ENCODE data around the gene LZTFL1. TPM values are rescaled to one million over a fixed set of nuclear protein-coding genes. Genes with fewer than 3 reads are reported as not detected.

Gene LZTFL1
- total and polyA plus RNA-seq, 2 experiments from 2014 or later, result 21.7 to 26.4 TPM

DNA sequence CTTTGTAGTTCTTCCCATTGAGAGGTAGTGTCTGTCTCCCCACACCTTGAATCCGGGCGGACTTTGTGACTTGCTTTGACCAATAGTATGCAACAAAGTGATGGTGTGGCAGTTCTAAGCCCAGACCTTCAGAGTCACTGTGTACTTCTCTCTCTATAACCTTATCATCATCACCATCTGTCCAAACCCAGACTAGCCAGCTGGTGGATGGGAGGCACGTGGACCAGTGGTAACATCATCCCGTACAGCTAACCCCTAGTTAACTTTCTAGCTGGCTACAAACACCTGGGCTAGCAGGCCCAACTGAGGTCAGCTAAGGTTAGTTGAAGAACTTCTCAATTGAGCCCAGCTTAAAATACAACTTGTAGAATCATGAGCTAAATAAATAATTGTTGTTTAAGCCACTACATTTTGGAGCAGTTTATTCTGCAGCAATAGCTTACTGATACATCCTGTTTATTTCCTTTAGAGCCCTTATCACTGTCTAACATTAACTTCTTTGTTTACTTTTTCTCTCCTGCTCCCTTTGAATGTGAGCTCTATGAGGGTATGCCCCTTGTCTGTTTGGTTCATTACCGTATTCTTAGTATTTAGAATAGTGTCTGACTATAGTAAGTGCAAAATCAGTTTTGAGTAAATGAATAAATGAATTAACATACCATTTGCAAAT is 32.9 kb upstream of the LZTFL1 start:
- Histone ChIP-seq H3K27me3 (no peaks in the 10 kb centered on the region), H3K4me1 (ENCODE audit: low read depth) (no peaks in the 10 kb centered on the region), H3K27ac (no peak overlapping the region), H3K4me3 (no peak overlapping the region), H3K36me3 (no peaks in the 10 kb centered on the region), H3K9me3 (ENCODE audit: low read depth) (no peaks in the 10 kb centered on the region)
- DNase-seq (ENCODE audit: low read depth in 1 of 2, low spot score in 1 of 2), result no peak
- TF ChIP-seq CTCF (IDR thresholded peaks at IDR 0.05; ENCODE audit: low read depth, low read length), result no peak

GRCh38 chr3:45873638-45874037 is 31.7 kb upstream of the LZTFL1 start:
- Histone ChIP-seq H3K36me3 (no peaks in the 10 kb centered on the region), H3K27me3 (no peaks in the 10 kb centered on the region), H3K4me1 (ENCODE audit: low read depth) (no peaks in the 10 kb centered on the region), H3K4me3 (no peak overlapping the region), H3K27ac (no peak overlapping the region), H3K9me3 (ENCODE audit: low read depth) (no peaks in the 10 kb centered on the region)
- no peak for DNase-seq (ENCODE audit: low read depth in 1 of 2, low spot score in 1 of 2)
- TF ChIP-seq CTCF (IDR thresholded peaks at IDR 0.05; ENCODE audit: low read depth, low read length), result no peak

DNA sequence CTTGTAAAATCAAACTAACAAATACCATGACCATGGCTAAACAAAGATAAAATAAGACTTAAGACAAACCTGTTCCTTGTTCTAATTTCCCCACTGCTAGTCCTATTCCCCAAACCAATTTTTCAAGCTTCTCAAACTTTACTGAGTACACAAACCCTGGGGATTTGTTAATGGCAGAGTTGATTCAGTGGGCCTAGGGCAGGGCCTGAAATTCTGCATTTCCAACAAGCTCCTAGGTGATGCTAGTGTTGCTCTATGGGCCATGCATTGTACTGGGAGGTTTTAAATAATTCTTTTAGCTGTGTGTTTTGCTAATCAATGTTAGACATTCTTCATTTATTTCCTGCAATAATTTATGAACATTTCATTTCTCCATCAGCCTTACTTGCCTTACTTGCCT is 31.1 kb upstream of the LZTFL1 start:
- Histone ChIP-seq H3K4me1 (ENCODE audit: low read depth) (no peaks in the 10 kb centered on the region), H3K27me3 (no peaks in the 10 kb centered on the region), H3K4me3 (no peak overlapping the region), H3K36me3 (no peaks in the 10 kb centered on the region), H3K9me3 (ENCODE audit: low read depth) (no peaks in the 10 kb centered on the region), H3K27ac (no peak overlapping the region)
- no peak for TF ChIP-seq CTCF (IDR thresholded peaks at IDR 0.05; ENCODE audit: low read depth, low read length)
- DNase-seq (ENCODE audit: low read depth in 1 of 2, low spot score in 1 of 2), result no peak

DNA sequence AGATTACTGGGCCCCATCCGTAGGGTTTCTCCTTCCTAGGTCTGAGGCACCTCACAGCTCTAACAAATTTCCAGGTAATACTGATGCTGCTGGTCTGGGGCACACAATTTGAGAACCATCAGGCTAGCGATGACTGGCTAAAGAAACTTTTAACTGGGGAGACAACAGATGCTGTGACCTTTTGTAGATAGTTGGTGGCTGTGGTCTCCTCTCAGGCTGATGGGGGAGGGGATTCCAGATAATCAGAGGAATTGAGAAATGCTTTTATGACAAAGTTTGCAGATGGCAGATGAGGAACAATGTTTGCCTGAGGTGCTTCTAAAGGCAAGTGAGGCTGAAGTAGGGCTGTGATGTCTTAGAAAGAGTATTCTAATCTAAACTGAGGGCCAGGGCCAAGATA is 30.6 kb upstream of the LZTFL1 start:
- no peaks in the 10 kb centered on the region for H3K36me3 ChIP-seq
- H3K4me1 ChIP-seq (ENCODE audit: low read depth), result no peaks in the 10 kb centered on the region
- no peak for TF ChIP-seq CTCF (IDR thresholded peaks at IDR 0.05; ENCODE audit: low read depth, low read length)
- no peaks in the 10 kb centered on the region for H3K9me3 ChIP-seq (ENCODE audit: low read depth)
- H3K4me3 ChIP-seq, result no peak overlapping the region
- no peak overlapping the region for H3K27ac ChIP-seq
- H3K27me3 ChIP-seq, result no peaks in the 10 kb centered on the region
- no peak for DNase-seq (ENCODE audit: low read depth in 1 of 2, low spot score in 1 of 2)

GRCh38 chr3:45871780-45872179 is 29.9 kb upstream of the LZTFL1 start:
- Histone ChIP-seq H3K9me3 (ENCODE audit: low read depth) (no peaks in the 10 kb centered on the region), H3K4me1 (ENCODE audit: low read depth) (no peaks in the 10 kb centered on the region), H3K27ac (no peak overlapping the region), H3K4me3 (no peak overlapping the region), H3K36me3 (no peaks in the 10 kb centered on the region), H3K27me3 (no peaks in the 10 kb centered on the region)
- no peak for DNase-seq (ENCODE audit: low read depth in 1 of 2, low spot score in 1 of 2)
- TF ChIP-seq CTCF (IDR thresholded peaks at IDR 0.05; ENCODE audit: low read depth, low read length), result no peak

Measured in cardiac muscle cell (in vitro differentiated cells and primary cell).